ENCODE measurements around the gene SFTPA1. TPM values are rescaled to one million over a fixed set of nuclear protein-coding genes. Genes with fewer than 3 reads are reported as not detected.

Gene SFTPA1
- total RNA-seq, 1 donor from 2014 or later: not detected

Other genes with a start within 250 kb of the SFTPA1 start
- 3.0 TPM for gene ZCCHC24, start 165.3 kb upstream of the SFTPA1 start, total RNA-seq (ENCODE audit: unreplicated experiment)
- 0.61 TPM for gene EIF5AL1, start 98.4 kb upstream of the SFTPA1 start, total RNA-seq (ENCODE audit: unreplicated experiment)
- 0.39 TPM for gene SFTPA2, start 50.5 kb upstream of the SFTPA1 start, total RNA-seq (ENCODE audit: unreplicated experiment)
- gene NUTM2B, start 92.3 kb downstream of the SFTPA1 start, total RNA-seq (ENCODE audit: unreplicated experiment): 0.42 TPM
- 0.86 TPM for gene NUTM2E, start 215.8 kb downstream of the SFTPA1 start, total RNA-seq (ENCODE audit: unreplicated experiment)

Measured in glutamatergic neuron (in vitro differentiated cells).